GM19043 (cell line): ENCODE results near the gene C1orf185.
"Not testable (repeated sequence)": the region's sequence is repeated elsewhere in the genome, so short reads cannot be mapped to it uniquely, and the experiment has no call there.

Experiments used
- ATAC-seq: cut with Tn5 transposase; IDR thresholded peaks from one replicate; pipeline ENCODE4 v1.9.1; 2021; ENCODE audit warnings: low read depth; ENCODE audit not compliant: unreplicated experiment

The C1orf185 gene

DNA sequence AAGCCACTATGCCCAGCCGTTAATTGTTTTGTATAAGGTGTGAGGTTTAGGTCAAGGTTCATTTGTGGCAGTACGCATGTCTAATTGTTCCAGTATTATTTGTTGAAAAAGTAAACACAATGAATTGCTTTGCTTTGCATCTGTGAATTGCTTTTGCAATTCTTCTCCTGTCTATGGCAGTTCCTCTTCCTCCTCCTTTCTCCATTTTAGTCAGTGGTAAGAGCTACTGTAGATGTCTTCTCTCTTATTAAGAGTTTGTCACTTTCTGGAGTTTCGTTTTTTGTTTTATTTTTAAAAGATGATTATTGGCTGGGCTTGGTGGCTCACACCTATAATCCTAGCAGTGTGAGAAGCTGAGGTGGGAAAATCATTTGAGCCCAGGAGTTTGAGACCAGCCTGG is 29.2 kb downstream of the C1orf185 start:
- ATAC-seq, result no peak

GRCh38 chr1:51133045-51133444 is 31.0 kb downstream of the C1orf185 start:
- no peak for ATAC-seq

DNA sequence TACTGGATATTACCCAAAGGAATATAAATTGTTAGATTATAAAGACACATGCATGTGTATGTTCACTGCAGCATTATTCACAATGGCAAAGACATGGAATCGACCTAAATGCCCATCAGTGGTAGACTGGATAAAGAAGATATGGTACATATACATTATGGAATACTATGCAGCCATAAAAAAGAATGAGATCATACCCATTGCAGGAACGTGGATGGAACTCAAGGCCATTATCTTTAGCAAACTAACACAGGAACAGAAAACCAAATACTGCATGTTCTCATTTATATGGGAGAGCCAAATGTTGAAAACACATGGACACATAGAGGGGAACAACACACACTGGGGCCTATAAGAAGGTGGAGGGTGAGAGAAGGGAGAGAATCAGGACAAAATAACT is 35.7 kb downstream of the C1orf185 start:
- ATAC-seq, result not testable (repeated sequence)

- ATAC-seq, result no peak
Measured at GRCh38 chr1:51139474-51139873, 37.4 kb downstream of the C1orf185 start.

GRCh38 chr1:51147394-51147793 is 45.4 kb downstream of the C1orf185 start:
- ATAC-seq, result no peak

GRCh38 chr1:51154776-51155175 is 52.7 kb downstream of the C1orf185 start:
- ATAC-seq, result no peak

- no peak for ATAC-seq
Measured at GRCh38 chr1:51156752-51157151, 54.7 kb downstream of the C1orf185 start.

DNA sequence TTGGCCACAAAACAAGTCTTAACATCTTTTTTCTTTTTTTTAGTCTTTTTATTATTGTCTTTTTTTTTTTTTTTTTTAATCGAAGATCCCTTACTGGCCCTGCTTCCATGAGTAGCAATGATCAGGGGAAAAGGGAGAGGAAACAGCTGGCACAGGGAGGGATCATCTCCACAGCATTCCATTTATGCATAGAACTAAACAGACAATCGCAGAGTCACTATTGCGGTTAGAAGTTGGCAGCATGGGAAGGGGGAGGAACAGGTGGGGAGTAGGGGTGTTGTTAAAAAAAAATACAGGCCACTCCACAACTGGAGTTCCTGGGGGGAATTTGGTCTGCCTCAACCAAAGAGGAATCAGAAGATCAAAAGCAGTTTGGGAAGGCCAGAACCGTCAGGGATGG is 55.4 kb downstream of the C1orf185 start:
- ATAC-seq, result no peak

DNA sequence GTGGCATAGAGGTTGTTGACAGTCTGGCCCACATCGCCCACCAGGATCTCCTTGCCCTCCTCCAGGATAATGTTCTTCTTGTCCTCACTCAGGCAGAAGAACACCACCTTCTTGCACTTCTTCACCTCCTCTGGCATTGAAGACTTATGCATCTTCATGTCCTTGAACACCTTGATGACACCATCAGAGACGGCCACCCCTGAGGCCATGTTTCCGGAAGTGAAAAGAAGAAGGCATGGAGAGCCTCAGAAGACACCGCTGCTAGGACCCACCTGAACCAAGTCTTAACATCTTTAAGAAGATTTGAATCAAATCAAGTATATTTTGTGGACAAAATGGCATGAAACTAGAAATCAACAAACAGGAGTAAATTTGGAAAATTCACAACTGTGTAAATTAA is 56.2 kb downstream of the C1orf185 start:
- no peak for ATAC-seq

DNA sequence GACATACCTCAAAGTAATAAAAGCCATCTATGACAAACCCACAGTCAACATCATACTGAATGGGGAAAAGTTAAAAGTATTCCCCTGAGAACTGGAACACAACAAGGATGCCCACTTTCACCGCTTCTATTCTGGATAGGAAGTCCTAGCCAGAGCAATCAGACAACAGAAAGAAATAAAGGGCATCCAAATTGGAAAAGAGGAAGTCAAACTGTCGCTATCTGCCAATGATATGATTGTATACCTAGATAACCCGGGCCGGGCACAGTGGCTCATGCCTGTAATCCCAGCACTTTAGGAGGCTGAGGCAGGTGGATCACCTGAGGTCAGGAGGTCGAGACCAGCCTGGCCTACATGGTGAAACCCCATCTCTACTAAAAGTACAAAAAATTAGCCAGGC is 60.5 kb downstream of the C1orf185 start:
- ATAC-seq, result not testable (repeated sequence)

DNA sequence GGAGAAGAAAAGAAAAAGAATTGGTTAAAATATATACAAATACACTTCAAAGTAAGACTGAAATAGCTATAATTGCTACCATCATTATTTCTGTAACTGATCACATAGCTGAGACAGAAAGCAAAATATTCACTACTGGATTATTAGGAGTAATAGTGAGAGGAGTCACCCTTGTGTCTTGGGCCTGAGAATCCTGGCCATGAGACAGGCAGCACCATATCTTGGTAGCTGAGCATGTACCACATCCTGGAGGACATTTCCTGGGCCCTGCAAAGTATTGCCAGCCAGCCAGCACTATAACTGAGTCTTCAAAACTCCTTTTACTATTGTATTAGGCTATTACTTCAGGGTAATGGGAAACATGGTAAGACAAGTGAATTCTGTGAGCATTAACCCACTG is 63.5 kb downstream of the C1orf185 start:
- no peak for ATAC-seq

DNA sequence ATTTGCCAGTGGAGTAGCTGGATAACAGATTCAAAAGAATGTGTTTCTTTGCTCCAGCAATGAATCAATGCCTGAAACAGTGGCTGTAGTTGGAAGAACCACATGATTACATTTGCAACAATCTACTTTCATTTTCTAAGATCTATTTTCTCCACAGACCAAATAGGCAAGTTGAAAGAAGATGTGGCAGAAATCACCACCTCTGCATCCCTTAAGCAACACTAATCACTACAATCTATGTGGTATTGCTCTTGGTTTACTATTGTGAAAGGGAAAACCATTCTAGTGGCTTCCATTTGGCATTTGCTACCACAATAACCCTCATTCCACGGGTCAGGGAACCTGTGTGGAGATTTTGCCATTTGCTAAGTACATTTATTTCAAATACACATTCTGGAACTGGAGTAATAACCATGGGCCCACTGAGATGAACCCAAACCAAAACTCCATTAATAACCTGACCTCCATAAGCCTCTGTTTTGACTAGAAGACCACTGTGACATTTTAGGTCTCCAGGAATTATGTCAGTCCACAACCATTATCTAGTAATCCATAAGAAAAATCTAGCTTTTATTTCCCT is 66.3 kb downstream of the C1orf185 start:
- ATAC-seq, result no peak

DNA sequence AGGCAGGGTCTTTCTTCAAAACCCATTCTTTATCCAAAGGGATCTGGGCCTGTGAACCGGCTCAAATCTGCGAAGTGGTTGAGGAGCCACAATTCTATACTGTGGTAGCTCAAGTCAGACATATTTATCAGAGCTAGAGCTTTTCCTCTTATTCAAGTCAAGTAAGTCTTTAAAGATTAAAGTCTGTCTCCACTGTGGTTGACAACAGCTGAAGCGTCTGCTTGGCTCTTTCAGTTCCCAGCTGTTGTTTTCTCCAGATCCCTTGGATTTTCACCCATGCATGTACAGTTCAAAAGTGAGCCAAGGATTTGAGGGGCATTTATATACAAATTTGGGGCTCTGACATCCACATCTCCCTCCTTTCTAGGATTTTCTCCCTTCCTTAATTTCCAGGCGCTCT is 66.9 kb downstream of the C1orf185 start:
- no peak for ATAC-seq

- no peak for ATAC-seq
Measured at GRCh38 chr1:51170342-51170741, 68.3 kb downstream of the C1orf185 start.

- no peak for ATAC-seq
Measured at GRCh38 chr1:51172811-51173210, 70.8 kb downstream of the C1orf185 start.

GRCh38 chr1:51175278-51175677 is 73.2 kb downstream of the C1orf185 start:
- no peak for ATAC-seq

- ATAC-seq, result not testable (repeated sequence)
Measured at GRCh38 chr1:51177988-51178387, 76.0 kb downstream of the C1orf185 start.

DNA sequence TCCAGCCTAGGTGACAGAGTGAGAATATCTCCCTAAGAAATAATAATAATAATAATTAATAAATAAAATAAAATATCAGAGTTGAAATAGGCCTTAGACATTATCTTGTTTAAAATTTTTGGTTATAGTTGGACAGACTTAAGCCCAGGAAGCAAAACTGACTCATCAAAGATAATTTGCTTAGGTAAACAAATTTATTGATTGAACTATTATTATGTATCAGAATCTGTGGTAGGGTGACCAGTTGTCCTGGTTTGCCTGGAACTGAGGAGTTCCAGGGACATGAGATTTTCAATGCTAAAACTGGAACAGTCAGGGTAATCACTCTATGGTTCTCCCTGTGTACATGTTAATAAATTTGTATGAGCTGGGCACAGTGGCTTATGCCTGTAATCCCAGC is 86.2 kb downstream of the C1orf185 start:
- ATAC-seq, result no peak

- no peak for ATAC-seq
Measured at GRCh38 chr1:51189421-51190073, 87.5 kb downstream of the C1orf185 start.

DNA sequence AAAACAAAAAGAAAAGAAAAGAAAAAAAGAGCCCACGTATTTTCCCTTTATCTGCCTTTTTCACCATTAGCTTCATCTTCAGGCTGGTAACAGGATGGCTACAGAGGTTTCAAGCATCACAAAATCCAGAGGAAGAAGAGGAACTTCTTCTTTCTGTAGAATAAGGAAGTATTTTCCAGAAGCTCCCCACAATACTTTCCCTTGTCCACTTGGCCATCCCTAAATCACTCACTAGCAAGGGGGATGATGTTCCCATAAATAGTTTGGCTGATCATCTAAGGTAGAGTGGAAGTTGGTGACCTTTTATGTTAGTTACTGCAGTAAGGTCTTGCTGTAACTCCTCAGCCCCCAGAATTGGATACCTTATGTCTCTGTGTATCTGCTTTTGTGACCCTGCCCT is 88.9 kb downstream of the C1orf185 start:
- no peak for ATAC-seq

DNA sequence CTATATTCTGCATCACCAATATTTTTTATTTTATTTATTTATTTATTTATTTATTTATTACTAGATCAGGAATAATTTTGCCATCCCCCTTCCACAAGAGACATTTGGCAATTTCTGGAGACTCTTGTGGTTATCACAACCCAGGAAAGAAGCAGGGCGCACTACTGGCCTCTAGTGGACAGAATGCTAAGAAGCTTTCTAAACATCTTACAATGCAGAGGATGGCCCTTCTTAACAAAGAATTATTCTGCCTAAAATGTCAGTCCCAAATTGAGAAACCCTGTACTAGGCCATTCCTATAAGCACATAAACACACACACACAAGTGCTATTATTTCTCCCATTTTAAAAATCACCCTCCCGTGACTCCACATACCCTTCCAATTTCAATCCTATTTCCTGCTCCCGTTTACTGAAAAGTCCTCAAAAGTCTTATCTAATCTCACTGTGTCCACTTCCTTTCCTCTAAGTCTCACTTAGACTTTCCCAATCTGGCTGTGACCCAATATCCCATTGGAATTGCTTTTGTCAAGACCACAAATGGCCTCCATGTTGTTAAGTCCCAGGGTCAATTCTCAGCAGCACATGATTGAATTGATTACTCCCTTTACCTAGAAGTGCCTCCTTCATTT is 90.3 kb downstream of the C1orf185 start:
- ATAC-seq, result no peak

GRCh38 chr1:51193564-51193963 is 91.5 kb downstream of the C1orf185 start:
- no peak for ATAC-seq
